GM12865 (cell line): ENCODE measurements around the gene SLC22A23.

Experiments used
- DNase-seq: peaks from one replicate; pipeline ENCODE4 v3.0.0; 2010; ENCODE audit warnings: low read depth
- H3K4me3 ChIP-seq: 2 replicates; pipeline ENCODE4 v1.5.1; 2011; ENCODE audit warnings: mild to moderate bottlenecking, low read depth, low read length, control low read depth
- TF ChIP-seq, protein P1 (sequence below): IDR thresholded peaks from 2 replicates; pipeline ENCODE4 v1.5.1; 2011; ENCODE audit warnings: low read length, control low read depth, low read depth, inconsistent platforms; ENCODE audit not compliant: insufficient read depth; ENCODE audit errors: missing control alignments

SLC22A23 gene

DNA sequence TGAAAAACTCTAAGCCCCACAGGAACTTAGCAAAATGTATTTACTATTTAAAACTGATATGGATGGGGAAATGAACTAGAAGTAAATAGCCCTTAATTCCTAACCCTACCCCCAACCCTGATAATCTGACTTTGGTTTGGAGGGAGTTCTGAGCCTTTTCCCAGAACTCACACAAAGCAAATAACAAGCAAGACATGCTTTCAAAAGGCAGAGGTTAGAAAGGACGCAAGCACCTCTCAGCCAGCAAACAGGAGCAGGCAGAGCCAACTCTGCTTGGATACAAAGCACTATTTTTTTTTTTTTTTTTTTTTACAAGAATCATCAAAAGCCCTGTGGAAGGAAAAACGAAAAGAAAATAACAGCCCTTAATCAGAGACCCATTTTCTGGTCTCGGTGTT is 58.7 kb downstream of the SLC22A23 start:
- no peak for DNase-seq
- TF ChIP-seq, protein P1, sequence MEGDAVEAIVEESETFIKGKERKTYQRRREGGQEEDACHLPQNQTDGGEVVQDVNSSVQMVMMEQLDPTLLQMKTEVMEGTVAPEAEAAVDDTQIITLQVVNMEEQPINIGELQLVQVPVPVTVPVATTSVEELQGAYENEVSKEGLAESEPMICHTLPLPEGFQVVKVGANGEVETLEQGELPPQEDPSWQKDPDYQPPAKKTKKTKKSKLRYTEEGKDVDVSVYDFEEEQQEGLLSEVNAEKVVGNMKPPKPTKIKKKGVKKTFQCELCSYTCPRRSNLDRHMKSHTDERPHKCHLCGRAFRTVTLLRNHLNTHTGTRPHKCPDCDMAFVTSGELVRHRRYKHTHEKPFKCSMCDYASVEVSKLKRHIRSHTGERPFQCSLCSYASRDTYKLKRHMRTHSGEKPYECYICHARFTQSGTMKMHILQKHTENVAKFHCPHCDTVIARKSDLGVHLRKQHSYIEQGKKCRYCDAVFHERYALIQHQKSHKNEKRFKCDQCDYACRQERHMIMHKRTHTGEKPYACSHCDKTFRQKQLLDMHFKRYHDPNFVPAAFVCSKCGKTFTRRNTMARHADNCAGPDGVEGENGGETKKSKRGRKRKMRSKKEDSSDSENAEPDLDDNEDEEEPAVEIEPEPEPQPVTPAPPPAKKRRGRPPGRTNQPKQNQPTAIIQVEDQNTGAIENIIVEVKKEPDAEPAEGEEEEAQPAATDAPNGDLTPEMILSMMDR: no peak
- no peak overlapping the region for H3K4me3 ChIP-seq

DNA sequence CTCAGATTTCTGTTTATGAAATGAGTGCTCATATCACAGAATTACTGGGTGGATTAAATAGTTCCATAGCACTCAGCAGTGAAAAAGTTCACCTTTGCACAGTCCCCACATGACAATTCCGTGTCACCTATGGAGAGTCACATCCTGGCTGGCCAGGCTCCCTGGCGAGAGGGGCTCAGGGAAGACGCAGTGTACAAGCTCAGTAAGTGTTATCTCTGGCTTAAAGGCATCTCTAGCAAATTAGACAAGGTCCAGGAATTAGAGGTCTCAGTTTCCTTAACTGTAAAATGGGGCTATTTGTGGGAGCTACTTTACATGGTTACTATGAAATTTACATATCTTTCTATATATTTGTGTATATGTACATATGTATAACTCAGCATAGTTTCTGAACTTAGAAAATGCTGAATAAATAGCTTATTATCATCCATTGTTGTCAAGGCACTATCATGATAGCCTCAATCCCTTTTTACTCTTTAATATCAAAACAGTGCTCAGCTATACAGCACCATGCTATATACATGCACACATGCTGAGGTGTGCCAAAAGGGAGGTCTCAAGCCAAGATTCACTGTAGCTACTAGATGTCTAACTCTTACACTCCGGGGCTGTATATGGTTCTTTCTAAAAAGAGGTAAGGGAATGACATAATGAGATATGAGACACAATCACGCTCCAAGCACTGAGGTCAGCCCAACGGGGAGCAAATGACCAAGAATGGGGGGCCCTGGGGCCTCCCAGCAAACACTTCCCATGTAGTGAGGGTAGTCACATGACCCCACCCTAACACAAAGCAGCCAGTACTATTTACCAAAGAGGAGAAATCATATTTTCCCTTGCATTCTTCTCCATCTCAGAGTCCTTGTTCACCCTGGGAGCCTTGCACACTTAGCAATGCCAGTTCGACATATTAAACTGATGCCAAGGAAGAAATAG is 59.4 kb downstream of the SLC22A23 start:
- TF ChIP-seq, protein P1: no peak
- no peak overlapping the region for H3K4me3 ChIP-seq
- no peak for DNase-seq

DNA sequence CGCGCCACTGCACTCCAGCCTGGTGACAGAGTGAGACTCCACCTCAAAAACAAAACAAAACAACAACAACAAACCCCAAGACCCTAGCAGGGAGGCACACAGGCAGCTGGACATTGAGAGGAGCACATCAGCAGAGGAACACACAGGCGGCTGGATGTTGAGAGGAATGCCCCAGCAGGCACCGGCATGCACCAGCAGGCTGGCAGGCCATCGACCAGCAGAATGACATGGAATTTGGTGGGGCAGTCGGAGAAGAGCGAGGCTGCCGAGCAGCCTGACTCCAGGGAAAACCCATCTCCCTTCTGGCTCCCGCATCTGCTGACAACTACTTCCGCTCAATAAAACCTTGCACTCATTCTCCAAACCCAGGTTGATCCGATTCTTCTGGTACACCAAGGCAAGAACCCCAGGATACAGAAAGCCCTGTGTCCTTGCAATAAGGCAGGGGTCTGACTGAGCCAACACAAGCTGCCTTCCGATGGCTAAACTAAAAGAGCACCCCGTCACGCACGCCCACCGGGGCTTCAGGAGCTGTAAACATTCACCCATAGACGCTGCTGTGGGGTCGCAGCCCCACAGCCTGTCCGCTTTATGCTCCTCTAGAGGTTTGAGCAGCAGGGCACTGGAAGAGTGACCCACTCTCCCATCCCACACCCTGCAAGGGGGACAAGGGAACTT is 60.2 kb downstream of the SLC22A23 start:
- no peak overlapping the region for H3K4me3 ChIP-seq
- TF ChIP-seq, protein P1: no peak
- no peak for DNase-seq

DNA sequence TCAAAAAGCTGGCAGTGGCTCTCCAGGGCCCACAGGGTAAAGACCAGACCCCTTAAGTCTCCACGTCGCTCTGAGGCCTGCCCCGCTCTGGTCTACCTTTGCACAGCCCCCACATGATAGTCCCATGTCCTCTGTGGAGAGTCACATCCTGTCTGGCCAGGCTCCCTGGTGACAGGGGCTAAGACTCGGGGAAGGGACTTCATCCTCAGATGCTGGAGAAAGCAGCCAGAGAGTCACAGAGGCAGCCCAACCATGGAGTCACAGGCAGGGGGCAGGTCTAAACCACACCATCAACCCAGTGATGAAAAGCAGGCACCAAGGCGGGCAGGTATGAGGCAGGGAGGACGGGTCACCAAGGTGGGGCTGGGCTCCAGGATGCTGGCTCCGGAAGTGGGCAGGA is 62.2 kb downstream of the SLC22A23 start:
- TF ChIP-seq, protein P1: no peak
- no peak overlapping the region for H3K4me3 ChIP-seq
- no peak for DNase-seq

DNA sequence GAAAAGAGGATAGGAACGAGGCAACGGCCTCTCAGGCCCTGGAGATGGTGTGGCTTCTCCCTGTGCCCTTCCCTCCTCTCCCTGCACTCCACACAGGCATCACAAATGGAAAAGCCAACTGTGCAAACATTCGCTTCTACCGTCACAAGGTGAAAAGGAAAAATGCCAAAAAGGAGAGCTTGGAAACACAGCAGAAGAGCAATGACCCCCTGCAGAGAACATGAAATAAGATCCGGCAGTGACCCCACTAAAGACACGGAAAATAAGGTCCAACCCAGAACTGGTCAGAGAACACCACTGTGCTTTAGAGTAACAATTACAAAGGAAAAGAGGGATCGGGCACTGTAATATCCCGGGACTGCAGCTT is 63.0 kb downstream of the SLC22A23 start:
- TF ChIP-seq, protein P1: no peak
- no peak overlapping the region for H3K4me3 ChIP-seq
- DNase-seq: no peak

DNA sequence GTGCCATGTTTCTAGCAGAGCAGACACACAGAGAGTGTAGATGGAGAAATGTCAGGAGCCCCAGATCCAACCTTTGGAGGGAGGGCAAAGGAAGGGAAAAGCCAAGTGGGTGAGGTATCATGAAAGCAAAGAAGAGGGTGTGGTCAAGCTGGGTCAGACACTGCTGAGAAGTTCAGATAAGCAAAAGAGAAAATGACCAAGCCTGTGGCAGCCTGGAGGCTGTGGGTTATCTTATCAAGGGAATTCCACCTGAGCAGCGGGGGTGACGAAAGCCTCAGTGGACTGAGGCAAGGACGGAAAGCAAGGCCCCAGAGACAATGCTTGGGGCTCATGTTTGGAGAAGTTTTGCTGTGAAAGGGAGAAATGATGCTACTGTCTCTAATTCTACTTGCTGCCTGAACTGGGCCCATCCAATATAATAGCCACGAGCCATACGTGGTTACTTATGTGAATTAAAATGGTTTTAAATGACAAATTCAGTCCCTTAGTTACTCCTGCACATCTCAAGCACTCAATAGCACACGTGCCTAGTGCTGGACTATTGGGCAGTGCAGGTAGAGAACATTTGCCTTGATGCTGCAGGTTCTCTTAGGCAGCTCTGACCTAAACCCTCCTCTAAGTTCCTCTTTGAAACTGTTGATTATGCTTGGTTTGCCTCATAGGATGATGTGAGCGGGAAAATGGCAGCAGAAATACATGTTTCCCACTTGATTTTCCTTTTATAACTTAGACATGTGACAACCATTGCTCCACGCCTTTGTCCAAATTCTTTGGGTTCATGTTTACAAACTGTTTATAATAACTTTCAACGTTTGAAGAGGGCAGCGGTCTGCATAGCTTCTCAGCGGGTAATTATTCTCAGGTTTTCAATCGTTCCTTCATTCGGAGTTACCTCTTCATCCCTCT is 63.7 kb downstream of the SLC22A23 start:
- TF ChIP-seq, protein P1: no peak
- H3K4me3 ChIP-seq: no peak overlapping the region
- no peak for DNase-seq
